T1000 (cell line): ENCODE measurements around the gene PRDM15.
"Not testable (repeated sequence)": the region's sequence is repeated elsewhere in the genome, so short reads cannot be mapped to it uniquely, and the experiment has no call there.

ENCODE experiments used
- DNase-seq: peaks from one replicate; lab custom pipeline; 2025; ENCODE audit warnings: mixed read lengths; lab: John Stamatoyannopoulos, UW

Gene PRDM15

GRCh38 chr21:41805643-41806042 lies 73.5 kb downstream of the PRDM15 start:
- DNase-seq, result no peak

GRCh38 chr21:41805038-41805437 lies 74.1 kb downstream of the PRDM15 start:
- no peak for DNase-seq

DNA sequence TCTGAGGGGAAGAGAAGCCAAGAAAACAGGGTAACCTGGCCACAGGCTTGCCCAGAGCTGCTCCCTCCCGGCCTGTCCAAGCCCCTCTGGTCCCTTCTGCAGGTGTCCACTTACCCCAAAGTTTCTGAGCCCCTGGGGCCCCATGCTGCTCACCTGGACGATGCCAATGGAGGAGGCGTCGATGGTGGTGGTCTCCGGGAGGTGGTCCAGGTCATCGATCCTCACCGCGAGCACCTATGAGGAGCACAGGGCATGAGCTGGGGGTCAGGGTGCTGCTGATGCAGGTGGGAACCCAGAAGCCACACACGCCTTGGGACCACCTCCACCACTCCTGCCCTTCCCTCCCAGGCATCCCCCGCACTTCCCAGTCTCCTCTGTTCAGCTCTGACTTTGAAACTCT lies 74.8 kb downstream of the PRDM15 start:
- no peak for DNase-seq

GRCh38 chr21:41803316-41803715 lies 75.8 kb downstream of the PRDM15 start:
- no peak for DNase-seq

DNA sequence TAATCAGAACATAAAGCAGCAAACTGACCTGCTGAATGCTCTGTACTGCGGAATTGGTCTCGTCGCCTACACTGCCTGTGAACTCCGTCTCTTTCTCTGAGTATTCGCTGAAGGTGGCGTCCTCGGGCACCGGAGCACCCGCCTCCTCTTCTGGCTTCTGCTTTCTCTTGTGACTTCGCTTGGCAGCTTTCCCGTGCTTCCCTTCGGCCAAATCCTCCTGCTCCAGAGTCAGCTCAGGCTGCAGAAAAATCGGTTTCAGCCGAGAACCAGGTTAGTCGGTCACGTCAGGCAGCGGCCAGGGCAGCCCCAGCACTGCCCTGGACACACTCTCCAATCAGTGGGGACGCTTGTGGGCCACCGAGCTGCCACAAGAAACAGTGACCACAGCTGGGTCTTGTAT lies 76.5 kb downstream of the PRDM15 start:
- DNase-seq, result no peak

DNA sequence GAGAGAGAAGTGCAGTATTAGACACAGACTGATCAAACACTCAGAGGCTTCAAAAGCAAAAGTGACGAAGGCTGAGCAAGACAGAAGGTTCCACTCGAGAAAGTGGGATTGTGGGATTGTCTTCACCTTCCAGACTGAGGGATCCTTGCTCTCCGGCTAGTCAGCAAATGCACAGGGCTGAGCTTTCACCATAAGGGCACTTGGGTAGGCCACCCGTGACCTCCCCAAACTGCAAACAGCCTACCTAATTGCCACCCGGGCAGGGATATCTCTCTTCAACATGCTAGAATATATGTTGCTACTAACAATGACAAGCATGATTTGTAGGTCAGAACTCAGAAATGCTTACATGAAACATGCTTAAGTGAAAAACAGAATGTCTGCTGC lies 77.0 kb downstream of the PRDM15 start:
- DNase-seq, result no peak

DNA sequence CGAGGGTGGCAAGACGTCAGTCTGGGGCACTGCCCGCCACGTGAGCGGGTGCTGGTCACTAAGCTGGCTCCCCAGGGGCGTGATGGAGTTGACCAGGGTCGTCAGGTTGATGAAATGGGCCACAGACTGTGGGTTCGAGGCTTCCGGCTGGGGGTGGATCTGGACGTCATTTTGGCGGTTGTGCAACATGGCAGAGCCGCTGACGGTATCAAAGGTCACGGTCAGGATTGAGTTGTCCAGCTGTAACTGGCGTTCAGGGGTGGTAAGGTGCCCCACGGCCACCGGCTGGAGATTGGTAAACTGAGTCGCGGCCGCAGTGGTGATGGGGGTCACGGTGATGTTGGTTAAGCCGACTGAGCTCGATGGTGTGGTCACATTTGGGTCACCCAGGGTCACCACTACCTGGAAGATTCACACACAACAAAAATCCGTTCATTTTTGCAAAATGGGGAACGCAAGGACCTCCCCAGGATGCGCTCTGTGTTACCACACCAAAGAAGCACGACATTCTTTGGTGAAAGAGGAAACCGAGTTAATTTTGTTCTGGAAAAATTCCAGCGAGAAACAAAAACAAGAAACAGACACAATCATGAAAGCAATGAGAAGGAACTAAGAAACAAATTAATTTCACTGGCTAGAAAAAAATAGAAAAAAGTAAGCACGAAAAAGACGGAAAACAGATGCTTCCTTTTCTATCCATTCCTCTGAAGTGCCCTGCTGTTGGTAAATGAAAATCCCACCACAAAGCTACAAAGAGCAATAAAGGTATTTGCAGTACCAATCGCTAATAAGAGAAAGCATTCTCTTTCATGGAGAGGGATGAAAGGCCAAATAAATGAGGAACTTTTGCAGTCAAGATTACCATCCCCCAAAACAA lies 77.6 kb downstream of the PRDM15 start:
- no peak for DNase-seq

GRCh38 chr21:41800425-41801320 lies 78.5 kb downstream of the PRDM15 start:
- no peak for DNase-seq

DNA sequence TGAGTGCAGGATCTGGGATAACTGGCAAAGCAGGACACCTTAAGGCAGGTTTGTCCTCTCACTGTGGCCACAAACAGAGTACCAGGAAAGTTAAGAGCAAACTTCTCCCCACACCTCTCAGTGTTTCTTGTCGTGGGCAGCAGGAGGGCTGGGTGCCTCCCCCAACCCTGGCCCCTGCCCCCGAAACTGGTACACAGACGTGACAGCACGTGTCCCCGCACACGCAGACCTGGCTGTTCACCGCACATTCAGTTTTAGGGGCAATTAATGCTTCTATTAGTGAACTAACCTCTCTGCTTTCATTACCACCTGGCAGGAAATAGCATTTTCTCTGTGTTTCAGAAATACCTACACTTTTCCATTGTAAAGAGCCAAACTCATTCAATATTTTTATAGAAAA lies 79.4 kb downstream of the PRDM15 start:
- DNase-seq, result no peak

DNA sequence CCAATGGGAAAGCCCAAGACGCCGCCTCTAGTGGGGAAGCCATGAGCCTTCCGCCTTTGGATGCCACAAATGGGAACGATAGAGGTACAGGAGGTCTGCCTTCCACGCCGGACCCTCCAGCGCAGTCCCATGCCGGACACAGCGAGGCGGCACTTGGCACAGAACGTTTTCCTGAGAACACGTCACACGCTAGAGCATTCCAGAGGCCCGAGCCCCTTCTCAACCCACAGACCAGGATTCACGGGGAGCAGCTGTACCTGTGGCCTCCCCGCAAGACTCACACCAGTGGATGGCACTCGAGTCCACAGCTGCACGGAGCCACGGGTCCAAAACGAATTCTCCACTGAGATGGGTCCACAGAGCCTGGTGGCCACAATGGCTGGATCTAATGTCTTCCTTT lies 80.8 kb downstream of the PRDM15 start:
- no peak for DNase-seq

GRCh38 chr21:41796476-41797080 lies 82.6 kb downstream of the PRDM15 start:
- no peak for DNase-seq

DNA sequence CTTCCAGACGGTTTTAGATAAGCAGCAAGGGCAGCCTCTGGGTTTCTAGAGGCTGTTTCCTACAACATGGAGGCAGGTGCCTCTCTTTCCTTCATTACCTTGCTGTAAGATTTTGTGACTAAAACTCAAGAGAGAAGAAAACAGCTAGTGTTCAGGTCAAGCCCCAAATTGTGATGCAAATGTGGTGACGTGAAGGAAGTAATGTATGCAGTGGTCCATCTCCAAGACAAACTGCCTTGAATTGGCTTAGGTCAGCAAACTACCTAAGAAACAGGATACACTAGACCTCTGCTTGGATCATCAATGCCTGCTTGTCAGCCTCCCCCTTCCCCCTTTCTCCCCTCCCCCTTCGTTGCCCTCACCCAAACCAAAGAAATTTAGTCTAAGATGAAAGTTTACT lies 83.4 kb downstream of the PRDM15 start:
- DNase-seq, result no peak

GRCh38 chr21:41794600-41794999 lies 84.5 kb downstream of the PRDM15 start:
- DNase-seq, result no peak

GRCh38 chr21:41792711-41793110 lies 86.4 kb downstream of the PRDM15 start:
- DNase-seq, result no peak

DNA sequence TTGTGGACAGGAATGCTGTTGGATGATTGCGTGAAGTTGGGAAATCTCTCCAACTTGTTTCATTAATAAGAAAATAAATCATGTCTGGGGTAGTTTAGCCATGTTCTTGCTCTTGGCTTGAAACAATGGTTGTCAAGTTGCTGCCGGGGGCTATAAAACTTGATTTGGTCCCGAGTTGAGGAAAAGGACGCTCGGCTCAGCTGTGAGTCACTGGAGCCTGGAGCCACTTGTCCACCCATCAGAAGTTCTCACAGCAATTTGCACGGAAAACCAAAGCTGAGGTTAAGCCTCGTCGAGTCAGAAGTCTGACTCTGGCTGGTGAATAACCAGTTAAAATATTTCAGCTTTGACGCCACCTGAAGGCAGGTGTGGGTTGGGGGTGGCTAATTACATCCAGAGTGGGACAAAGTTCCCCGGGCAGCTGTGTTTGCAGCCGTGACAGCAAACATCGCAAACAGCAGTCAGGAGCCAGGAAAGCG lies 92.6 kb downstream of the PRDM15 start:
- DNase-seq, result peak; percentile 43

GRCh38 chr21:41785262-41785661 lies 93.9 kb downstream of the PRDM15 start:
- DNase-seq, result not testable (repeated sequence)

- DNase-seq, result no peak
These were observed 94.6 kb downstream of the PRDM15 start for GRCh38 chr21:41784456-41785102.

- peak; percentile 82 for DNase-seq
These were observed 95.5 kb downstream of the PRDM15 start for GRCh38 chr21:41783476-41784180.

GRCh38 chr21:41781050-41781410 lies 98.1 kb downstream of the PRDM15 start:
- no peak for DNase-seq

GRCh38 chr21:41780337-41781049 lies 98.7 kb downstream of the PRDM15 start:
- no peak for DNase-seq

DNA sequence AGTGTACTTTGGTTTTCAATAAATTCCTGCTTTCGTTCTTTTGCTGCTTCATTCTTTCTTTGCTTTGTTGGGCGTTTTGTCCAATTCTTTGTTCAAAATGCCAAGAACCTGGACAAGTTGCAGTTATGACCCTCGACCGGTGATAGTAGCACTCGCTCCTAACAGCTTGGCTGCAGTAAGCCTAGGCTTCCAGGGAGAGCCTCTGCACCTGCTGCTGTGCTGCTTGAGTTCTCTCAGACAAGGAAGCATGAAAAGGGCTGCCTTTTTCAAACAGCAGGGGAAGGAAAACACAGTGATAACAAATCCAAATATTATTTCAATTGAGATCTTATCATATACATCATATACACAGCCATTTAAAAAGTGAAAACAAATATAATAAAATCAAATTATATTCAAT lies 99.5 kb downstream of the PRDM15 start:
- DNase-seq, result no peak
